Transverse colon (tissue), 3 donors: Measurements from ENCODE around the gene BMPER.

Experiments used
- EP300 ChIP-seq: sonication (generic); formaldehyde crosslinking; IDR thresholded peaks from one replicate; pipeline ENCODE4 v1.6.1; 2017; ENCODE audit warnings: antibody characterized with exemption, low read depth
- POLR2A ChIP-seq: fragments of 450-650 bp; IDR thresholded peaks from one replicate; pipeline ENCODE4 v1.6.1; 2016; ENCODE audit warnings: antibody characterized with exemption, mild to moderate bottlenecking, moderate library complexity
- TF ChIP-seq, protein P1 (sequence below), 5 experiments: fragments of 200-600 bp in 3 of 5; fragments of 450-650 bp in 2 of 5; sonication (generic) in 3 of 5; IDR thresholded peaks; 1 replicate in 2 of 5; 2 replicates in 3 of 5; pipeline ENCODE4 v1.5.1; 2016 to 2017; ENCODE audit warnings: antibody characterized with exemption in 5 of 5, inconsistent platforms in 3 of 5, mild to moderate bottlenecking in 2 of 5, moderate library complexity in 1 of 5

DNA sequence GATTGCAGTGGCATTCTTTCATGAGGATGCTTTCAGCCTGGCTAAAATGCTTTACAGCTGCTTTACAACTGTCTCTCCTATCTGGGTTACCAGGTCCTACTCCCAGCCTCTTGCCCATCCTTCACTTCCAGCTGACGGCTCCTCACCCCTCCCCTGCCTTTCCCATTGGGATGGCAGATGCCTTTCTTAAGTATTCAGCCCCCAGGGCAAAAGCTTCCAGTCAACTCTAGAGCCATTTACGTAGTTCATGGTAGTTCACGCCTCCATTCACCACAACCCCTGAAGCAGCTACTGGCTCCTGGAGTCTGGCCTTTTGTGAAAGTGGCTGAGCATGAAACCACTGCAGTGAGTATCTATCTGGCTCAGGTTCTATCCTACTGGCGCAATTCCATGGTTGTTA, 17.2 kb upstream of the BMPER start:
- TF ChIP-seq, protein P1, sequence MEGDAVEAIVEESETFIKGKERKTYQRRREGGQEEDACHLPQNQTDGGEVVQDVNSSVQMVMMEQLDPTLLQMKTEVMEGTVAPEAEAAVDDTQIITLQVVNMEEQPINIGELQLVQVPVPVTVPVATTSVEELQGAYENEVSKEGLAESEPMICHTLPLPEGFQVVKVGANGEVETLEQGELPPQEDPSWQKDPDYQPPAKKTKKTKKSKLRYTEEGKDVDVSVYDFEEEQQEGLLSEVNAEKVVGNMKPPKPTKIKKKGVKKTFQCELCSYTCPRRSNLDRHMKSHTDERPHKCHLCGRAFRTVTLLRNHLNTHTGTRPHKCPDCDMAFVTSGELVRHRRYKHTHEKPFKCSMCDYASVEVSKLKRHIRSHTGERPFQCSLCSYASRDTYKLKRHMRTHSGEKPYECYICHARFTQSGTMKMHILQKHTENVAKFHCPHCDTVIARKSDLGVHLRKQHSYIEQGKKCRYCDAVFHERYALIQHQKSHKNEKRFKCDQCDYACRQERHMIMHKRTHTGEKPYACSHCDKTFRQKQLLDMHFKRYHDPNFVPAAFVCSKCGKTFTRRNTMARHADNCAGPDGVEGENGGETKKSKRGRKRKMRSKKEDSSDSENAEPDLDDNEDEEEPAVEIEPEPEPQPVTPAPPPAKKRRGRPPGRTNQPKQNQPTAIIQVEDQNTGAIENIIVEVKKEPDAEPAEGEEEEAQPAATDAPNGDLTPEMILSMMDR (IDR thresholded peaks at IDR 0.05) = no peak
- no peak for TF ChIP-seq POLR2A
- no peak for TF ChIP-seq EP300
